Non-pigmented ciliary epithelial cell (primary cell): ENCODE measurements around the gene TC2N.
"Not testable (repeated sequence)": the region's sequence is repeated elsewhere in the genome, so short reads cannot be mapped to it uniquely, and the experiment has no call there.

ENCODE experiments used
- DNase-seq: peaks from one replicate; pipeline ENCODE4 v3.0.0-alpha.2; 2010; ENCODE audit warnings: low read depth

The TC2N gene

DNA sequence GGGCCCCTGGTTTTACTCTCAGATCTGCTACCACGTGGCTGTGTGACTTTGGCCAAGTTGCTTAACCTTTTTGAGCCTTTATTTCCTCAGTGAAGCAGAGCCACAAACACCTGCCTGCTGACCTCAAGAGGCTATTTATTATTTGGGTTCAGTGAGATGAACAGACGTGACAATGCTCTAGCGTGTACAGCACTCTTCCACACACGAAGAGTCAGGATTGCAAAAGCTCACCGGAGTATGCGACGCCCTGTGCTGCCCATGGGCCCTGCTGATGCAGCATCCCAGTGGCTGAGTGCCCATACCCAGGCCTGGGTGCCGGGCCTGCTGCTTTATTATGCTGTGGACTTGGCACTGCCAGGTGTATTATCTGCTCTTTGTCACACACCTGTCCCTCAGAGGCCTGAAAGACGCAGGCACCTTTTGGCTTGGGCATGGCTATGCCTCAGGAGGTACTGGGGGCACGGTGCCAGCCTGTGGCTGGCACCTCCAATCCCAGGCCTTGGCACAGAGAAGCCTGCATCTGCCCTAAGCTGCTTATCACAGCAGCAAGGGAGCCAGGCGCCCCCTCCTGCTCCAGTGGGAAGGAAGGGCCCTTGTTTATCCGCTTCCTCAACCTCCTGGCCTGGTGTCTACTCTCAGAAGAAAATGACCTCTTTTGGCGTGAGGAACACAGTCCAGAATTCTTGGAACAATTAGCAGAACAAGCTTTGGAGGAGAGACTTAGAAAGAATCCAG, 22.3 kb upstream of the TC2N start:
- no peak for DNase-seq

DNA sequence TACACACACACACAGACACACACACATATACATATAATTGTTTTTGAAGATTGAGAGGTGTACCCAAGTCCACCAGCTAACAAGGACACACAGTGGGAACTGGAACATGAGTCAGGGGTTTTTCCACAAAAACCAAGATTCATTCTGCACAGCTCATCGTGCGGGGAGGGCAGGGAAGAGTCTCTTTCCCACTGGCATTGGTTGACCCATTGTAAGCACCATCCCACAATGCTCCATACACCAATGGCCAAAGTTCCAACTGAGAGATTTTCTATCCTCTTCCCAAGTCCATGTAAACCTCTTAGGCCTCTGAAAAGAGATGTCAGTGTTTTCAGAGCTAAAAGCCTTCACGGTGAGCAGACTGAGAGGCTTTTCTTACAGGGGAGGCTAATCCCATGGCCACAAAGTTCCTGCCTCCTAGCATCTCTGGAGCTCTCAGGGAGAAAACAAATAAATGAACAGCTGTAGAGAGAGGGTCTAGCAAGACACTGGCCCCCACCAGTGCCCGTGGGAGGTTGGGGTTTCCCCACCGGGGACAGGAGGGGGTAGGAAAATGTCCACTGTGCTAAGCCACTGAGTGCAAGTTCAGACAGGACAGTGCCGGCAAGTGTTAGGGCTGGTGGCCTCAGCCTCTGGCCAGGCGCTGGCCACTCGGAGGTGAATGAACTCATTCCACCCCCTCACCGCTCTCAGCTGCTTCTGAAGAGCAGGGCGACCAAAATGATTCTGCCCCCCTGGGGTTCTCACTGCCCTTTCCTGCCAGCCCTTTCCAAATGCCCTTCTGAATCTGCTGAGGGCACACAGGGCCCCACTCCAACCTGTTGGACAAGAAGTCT, 21.5 kb upstream of the TC2N start:
- DNase-seq = no peak

DNA sequence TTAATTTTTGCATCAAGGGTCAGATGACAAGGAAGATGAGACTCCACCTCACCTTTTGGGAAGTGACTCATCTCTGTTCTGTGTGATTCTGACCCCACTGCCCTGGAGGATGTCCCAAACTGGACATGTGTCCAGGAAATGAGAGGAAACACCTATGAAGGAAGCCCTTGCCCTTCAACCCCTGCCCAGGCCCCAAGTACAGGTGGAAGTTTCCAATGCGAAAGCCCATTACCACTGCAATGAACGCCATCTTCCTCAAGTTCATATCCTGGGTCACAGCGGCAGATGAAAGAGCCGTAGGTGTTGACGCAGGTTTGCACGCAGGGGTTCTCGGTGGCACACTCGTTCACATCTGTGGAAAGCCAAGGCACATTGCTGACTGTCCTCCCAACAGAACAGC, 19.6 kb upstream of the TC2N start:
- DNase-seq = no peak

DNA sequence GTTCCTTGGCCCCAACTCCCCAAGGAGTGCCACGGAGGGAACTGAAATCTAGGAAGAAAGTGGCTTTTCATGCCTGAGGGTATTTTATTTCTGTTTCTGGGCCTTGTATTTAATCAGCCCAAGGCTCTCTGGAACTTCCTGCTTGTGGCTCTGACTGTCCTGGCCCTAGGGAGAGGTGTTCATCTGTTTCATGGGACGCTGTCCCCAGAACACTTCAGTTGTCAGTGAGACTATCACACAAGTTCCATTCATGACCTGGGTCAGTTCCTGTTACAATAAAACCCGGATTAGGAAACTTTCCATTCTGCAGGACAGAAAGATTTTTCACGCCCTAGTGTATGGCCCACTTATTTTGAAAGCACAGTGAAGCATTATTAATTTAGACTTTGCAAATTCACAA, 18.5 kb upstream of the TC2N start:
- no peak for DNase-seq

DNA sequence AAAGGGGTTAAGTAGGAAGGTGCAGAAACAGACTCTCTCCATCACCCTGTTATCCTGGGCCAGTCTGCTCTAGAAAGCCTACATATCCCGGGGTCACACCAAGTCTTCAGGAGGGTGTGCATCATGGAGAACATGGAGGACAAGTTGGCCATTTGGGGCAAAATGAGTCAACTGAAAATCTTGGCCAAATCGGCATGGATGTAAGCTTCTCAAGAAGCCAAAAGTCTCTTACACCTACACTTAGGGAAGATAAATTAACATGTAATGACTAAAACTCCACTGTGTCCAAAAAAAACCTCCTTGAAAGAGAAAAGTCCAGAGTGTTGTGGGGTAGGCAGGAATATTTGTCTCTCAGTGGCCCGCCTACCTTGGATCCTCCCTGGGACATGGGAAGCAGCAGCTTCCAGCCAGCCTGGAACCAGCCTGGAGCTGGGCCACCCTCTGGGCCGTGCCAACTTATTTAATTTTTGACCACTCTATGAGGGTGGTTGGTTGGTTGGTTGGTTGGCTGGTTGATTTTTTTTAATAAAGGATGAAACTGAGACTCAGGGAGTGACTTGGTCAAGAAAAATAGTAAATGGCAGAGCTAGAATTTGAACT, 17.9 kb upstream of the TC2N start:
- no peak for DNase-seq

DNA sequence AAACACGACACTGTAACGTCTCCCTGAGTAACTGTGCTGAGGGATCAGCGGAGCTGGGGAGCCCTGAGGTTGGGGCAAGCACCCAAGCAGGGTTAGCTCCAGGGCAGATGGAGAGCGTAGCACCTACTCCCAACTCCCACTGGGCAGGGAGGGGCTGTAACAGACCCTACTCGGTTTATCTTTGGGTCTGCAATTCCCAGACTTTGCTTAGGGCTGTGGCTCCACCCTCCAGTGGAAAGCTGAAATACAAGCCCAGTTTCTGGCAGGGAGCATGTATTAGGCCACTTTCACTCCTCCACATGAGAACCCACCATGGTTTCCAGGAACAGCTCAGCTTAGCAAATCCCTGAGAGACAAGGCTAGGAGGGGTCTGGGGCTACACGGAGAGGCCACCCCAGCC, 17.3 kb upstream of the TC2N start:
- DNase-seq = no peak

DNA sequence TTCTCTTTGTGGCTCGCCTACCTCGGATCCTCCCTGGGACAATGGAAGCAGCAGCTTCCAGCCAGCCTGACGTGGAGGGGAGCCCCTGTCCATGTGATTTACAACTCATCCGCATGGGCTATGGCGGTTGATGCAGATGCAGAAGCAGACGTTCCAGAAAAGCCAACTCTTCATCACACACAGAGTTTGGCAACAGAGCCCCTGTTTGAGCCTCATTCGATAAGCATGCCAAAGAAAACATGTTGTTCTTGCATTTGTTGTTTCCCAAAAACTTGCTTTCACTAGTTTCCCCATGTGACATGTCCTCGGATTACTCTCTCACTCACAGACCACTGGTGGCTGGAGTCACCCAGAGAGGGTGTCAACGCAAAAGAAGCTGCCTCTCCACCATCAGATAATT, 16.4 kb upstream of the TC2N start:
- no peak for DNase-seq

DNA sequence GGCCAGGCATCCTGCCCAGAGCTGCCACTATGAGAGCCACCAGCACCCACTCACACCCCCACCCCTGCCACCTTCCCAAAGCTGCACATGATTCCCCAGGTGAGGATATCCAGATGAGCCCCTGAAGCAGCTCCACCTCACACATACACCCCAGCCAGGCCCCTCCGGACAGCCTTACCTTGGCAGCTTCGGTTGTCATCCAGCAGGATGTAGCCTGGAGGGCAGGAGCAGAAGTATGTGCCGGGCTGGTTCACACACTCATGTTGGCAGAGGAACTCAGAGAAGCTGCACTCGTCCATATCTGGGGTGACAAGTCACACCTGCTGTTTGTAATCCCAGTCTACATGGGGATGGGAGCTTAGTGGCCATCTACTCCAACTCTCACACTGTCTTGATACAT, 15.4 kb upstream of the TC2N start:
- DNase-seq = no peak

DNA sequence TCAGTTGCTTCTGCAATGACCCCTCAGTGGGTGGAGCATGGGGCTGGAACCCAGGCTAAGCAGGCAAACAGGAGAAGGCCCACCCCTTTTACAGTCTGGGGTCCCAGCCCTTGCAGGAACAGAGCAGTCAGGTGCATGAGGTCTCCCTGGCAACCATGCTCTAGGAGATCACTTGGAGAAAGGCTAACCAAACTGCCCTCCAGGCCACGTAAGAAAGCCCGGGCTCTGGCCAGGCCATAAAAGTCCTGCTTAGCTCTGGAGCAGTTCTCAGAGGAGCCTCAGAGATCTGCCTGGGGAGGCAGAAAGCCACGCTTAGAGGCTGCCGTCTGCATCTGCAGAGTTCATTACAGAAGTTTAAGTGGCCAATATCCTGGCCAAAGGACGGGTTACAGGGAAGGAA, 15.0 kb upstream of the TC2N start:
- no peak for DNase-seq

DNA sequence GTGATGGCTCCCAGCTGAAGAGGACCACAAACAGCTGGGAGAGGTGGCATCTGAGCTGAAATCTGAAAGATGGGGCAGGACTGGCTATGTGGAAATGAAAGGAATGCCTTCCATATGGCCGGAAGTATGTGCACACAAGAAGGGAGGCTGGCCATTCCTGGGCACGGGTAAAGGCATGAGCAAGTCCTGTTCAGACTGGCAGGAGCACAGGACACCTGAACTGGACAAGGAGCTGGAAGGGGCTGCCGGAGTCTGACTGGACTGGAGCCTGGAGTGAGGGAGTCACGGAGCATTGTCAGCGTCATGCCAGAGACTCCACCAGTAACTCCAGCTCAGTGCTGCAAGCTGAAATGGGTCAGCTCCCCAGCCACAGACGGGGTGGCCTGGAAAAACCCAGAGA, 11.9 kb upstream of the TC2N start:
- DNase-seq = no peak

DNA sequence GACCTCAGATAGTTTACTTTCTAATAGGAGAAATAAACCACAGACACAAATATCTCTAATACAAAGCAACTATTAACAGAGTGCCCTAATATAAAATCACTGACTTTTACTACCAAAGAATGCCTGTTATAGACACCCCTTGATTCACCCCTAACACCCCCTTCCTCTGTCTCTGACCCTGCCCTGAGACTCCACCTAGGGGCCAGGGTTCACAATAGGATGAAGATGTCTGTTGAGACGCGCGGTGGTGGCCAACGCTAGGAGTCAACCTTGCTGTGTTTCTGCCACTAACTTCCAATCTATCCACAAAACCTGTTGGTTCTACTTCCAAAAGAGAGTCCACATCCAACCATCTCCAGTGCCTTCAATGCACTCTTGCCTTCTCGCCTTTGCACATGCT, 10.9 kb upstream of the TC2N start:
- no peak for DNase-seq

DNA sequence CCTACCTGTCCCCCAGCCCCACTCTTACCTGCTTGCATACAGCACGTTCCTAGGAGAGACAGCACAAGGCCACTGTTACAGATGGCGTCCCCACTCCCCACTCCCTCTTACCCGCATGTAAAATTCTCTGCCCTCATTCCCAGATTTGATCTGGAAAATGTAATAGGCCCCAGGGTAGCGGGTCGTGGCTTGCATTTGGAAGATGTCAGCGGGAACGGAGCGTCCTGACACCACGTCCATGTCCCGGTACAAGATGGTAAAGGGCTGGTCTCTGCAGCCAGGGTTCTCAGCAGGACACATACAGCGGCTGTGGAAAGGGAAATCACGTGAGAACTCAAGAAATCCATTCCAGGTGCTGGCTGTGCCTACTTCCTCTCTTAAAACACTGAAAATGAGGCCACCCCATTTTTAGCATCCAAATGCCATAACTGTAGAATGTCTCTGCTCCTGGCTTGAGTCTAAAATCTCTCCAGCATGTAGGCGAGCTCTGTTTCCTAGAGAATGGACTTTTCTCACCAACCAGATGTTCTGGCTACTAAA, 10.1 kb upstream of the TC2N start:
- no peak for DNase-seq

DNA sequence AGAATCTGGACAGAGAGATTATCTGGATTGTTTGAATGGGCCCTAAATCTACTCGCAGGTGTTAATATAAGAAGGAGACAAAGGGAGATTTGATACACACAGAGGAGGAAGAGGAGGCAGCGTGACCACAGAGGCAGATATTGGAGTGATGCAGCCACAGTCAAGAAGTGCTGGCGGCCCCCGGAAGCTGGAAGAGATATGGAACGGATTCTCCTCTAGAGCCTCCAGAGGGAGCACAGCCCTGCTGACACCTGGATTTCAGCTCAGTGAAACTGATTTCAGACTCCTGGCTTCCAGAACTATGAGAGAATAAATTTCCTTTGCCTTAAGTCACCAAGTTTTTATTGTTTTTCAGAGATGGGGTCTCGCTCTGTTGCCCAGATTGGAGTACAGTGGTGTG, 9.2 kb upstream of the TC2N start:
- no peak for DNase-seq

DNA sequence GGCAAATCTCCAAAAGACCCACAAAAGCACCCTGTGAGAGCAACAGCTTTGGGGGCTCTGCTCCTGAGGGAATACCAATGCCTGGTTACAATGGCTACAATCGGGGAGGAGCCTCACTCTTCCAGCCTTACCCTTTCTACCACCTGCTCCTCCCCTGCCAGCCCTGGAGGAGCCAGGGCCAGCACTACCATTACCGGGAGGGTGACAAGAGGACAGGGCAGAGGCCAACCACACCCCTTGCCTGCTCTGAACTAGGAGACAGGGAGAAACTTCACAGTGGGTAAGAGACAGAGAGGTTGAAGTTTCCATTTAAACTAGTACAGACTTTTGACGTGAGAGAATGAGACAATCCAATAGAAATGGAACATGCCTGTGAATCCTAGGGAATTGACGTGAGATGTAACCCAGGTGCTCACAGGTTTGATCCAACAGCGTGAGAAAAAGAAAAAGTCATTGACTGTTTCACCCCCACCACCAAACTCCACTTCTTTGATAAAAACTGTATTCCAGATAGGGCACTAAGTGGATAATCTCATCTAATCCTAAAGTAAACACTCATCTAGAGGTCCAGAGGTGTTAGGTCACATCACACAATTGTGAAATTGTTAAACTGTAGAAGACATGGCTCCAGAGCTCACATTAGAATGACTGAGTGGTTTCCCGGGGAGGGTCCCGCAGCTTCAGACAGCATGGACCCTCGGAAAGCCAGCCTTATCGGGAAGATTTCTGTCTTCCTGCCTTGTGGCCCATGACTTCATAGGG, 8.4 kb upstream of the TC2N start:
- DNase-seq = no peak

DNA sequence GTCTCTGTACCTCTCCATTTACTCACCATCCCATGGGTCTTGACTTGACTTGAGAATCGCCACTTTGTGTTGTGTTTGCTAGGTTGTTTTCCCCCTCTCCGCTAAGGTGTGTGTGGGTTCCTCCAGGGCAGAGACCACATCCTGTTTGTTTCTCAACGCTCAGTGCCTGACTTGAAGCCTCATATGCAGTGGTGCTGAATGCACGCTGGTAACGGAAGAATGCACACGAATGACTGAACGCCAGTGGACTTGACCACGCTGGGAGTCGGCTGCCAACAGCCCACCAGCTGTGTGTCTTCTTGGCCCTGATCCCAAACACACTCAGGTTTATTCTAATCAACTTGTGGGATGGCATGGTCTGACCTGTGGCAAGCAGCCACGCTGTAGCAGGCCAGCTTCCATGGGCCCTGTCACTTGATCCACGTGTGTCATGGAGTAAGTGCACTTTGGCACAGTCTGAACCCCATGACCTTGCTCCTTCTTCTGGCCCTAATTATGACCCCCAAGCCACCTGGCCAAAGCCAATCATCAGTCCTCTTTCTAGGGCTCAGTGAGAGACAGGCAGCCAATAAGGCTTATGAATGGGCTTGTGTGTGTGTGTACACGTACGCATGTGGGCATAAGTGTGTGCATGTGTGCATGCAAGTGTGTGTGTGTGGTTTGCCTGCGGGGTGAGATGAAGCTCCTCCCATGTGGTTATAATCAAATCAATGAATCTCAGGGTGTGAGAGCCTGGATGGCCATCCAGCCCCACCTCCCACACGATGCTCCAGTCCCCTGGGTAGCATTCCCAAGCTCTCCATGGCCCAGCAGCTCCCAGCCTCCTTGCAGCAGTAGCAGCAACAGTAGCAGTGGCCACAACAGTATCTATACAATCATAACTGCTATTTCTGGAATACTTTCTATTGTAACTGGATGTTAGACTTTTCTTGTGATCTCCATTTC, 6.4 kb upstream of the TC2N start:
- DNase-seq = no peak

DNA sequence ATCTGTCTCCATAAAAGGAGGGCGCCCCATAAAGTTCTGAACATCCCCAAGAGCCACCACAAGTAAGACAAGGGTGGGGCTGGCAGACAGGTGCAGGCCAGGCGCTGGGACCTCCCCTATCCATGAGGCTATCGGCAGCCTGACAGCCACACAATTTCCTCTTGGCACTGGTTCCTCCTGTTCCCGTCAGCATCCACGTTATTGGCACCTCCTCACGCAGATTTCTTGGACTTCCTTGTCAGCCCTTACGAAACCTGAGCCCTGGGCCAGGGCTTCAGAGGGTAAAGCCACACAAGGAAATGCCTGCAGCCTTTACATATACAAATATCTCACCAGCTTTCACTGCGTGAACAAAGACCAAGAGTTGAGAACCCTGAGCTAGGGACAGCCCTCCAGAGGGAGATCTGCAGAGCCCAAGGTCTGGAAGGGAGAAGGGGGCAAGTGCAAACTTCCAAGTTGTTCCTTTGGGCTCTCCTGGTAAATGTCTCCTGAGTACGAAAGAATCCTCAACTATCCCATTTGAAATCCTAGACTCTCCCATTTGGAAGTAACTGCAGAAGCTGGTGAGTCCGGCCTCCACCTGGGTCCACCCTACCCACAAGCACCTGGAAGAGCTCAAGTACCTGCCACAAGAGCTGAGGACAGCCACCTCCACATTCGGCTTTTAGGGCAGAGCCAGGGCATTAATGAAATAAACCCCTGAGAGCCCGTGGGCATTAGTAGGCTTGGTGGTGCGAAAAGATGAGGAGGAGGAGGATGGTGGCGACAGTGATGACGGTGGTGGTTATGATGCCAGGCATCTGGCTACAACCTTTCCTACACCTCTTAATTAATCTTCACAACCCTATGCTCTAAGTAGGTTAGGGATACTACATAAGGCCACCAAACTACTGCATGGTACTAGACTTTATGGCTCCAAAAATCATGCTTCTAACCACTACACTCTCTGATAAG, 5.5 kb upstream of the TC2N start:
- DNase-seq = no peak

DNA sequence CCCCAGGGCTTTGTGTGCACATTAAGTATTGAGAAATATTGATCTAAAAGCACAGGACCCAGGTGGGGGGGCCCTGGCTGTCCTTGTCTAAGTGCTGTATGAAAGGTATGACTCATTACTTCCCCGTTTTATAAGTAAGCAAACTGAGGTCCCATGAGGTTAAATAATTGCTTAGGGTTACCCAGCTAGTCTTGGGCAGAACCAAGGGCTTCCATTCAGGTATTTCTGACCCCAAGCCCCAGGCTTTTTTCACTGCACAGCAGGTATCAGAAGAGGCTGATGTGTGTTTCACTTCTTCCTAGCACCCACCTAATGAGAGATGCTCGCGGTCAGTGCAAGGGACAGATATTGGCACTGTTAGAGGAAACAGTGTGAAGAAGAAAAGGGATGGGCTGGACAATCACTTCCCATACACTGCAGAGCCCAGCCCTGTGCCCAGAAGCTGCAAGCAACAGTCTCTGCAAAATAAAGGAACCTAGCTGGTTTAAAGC, 4.7 kb upstream of the TC2N start:
- DNase-seq = no peak

DNA sequence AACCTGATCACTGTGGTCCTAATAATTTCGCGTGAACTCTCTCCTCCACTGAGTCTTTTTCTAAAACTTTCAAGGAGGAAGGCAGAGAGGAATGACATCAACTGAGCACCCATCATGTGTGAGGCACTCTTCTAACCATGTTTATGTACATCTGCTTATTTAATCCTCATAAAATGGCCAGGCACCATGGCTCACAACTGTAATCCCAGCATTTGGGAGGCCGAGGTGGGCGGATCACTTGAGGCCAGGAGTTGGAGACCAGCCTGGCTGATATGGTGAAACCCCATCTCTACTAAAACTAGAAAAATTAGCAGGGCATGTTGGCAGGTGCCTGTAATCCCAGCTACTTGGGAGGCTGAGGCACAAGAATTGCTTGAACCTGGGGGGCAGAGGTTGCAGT, 4.1 kb upstream of the TC2N start:
- DNase-seq = not testable (repeated sequence)

DNA sequence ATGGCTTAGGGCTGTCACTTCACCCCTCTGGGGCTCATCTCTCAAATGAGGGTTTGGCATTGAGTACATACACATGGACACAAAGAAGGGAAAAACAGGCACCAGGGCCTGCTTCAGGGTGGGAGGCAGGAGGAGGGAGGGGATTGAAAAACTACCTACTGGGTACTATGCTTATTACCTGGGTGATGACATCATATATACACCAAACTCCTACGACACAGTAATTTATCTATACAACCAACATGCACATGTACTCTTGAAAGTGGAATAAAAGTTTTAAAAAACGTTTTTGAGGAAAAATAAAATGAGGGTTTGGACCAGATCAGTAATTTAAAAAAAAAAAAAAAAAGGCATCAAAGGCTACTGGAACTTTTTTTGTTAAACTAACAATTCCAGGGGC, 3.6 kb upstream of the TC2N start:
- no peak for DNase-seq

DNA sequence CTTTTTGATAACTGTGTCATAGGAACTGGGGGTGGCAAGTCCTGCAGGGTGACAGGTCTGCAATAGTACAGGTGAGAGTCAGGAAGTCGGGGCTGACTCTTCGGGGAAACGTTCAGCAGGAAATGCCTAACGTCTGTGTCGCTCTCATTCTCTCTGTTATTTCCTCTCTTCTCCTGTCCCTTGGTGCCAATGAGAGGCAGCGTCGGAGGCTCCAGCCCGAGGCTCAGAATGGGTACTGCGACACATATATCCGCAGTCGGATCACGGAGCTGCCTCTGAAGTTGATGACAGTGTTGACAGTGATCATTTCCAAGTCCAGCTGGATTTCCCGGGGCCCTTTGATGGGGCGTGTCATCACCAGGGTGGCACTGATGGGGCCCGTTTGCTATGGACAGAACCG, 2.7 kb upstream of the TC2N start:
- DNase-seq = no peak
